ENCODE results near the gene FOXJ1. TPM values are rescaled to one million over a fixed set of nuclear protein-coding genes. Genes with fewer than 3 reads are reported as not detected.

The FOXJ1 gene
- total RNA-seq, 1 donor from 2014 or later, result 2.1 TPM

DNA sequence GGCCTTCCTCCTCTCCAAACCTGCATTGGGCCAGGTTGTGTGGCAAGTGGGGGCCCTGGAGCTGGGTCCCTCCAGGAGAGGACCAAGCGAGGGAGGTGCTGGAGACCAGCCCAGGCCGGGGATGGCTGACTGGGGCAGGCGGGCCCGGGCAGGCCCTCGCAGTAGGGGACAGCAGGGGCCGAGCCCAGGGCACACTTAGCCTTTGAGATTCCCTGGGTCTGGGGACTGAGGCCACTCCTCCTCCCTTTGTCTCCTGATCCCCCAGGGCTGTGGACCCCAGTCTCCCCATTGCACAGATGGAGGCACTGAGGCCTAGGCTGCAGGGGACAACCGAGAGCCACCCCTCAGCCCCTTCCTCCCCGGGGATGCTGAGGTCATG lies 5.2 kb downstream of the FOXJ1 start:
- Mint-ChIP-seq H3K4me3 (ENCODE audit: unreplicated experiment) (no peak overlapping the region), H3K27ac (ENCODE audit: unreplicated experiment) (no peak overlapping the region), H3K9me3 (ENCODE audit: unreplicated experiment) (no peaks in the 10 kb centered on the region), H3K4me1 (ENCODE audit: unreplicated experiment) (peaks cover 35% of the 10 kb centered on the region), H3K27me3 (ENCODE audit: unreplicated experiment) (peaks cover 19% of the 10 kb centered on the region), H3K36me3 (ENCODE audit: low read depth, unreplicated experiment) (peaks cover 4% of the 10 kb centered on the region)
- TF ChIP-seq, protein P1, sequence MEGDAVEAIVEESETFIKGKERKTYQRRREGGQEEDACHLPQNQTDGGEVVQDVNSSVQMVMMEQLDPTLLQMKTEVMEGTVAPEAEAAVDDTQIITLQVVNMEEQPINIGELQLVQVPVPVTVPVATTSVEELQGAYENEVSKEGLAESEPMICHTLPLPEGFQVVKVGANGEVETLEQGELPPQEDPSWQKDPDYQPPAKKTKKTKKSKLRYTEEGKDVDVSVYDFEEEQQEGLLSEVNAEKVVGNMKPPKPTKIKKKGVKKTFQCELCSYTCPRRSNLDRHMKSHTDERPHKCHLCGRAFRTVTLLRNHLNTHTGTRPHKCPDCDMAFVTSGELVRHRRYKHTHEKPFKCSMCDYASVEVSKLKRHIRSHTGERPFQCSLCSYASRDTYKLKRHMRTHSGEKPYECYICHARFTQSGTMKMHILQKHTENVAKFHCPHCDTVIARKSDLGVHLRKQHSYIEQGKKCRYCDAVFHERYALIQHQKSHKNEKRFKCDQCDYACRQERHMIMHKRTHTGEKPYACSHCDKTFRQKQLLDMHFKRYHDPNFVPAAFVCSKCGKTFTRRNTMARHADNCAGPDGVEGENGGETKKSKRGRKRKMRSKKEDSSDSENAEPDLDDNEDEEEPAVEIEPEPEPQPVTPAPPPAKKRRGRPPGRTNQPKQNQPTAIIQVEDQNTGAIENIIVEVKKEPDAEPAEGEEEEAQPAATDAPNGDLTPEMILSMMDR (IDR thresholded peaks at IDR 0.05; ENCODE audit: unreplicated experiment), result no peak
- no peak for DNase-seq (ENCODE audit: low spot score)

DNA sequence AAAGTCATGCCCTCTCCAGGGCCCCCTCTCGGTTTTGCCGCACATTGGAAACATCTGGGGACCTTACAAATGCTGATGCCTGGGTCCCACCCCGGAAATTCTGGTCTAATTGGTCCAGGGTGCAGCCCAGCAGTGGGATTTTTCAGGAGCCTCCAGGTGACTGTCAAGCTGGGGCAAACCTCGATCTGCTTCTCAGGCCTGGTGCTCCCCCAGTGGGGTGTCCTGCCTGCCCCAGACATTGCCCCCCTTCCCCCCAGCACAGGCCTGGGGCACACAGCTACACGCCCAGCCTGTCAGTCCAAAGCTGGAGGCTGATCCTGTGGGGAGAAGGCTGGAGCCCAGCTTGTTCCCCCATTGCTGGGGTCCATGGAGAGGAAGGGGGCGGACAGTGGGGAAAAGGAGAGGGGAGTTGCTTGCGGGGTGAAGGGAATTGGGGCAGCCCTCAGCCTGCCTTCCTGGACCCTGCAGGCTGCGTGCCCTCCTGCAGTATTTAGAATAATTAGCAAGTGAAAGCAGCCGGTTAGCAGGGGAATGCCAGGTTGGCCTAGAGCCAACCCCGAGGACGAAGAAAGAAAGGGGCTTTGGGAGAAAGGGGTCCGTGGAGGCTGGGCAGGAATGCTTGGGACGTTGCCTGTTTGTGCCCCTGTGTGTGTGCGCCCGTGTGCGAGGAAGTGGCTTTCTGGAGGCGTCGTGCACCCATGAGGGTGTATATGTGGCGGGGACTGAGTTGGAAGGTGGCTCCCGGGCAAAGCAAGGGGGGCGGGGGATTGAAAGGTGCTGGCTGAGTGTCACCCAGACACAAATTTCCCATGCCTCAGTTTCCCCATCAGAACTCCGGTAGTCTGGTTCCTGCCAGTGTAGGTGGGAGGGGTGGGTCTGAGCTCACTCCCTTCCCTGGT lies 5.9 kb downstream of the FOXJ1 start:
- TF ChIP-seq, protein P1 (IDR thresholded peaks at IDR 0.05; ENCODE audit: unreplicated experiment), result no peak
- no peaks in the 10 kb centered on the region for H3K9me3 Mint-ChIP-seq (ENCODE audit: unreplicated experiment)
- DNase-seq (ENCODE audit: low spot score), result no peak
- H3K36me3 Mint-ChIP-seq (ENCODE audit: low read depth, unreplicated experiment), result peaks cover 4% of the 10 kb centered on the region
- H3K27me3 Mint-ChIP-seq (ENCODE audit: unreplicated experiment), result peaks cover 20% of the 10 kb centered on the region
- H3K4me3 Mint-ChIP-seq (ENCODE audit: unreplicated experiment), result peak overlapping the region; percentile 18
- H3K27ac Mint-ChIP-seq (ENCODE audit: unreplicated experiment), result no peak overlapping the region
- H3K4me1 Mint-ChIP-seq (ENCODE audit: unreplicated experiment), result peaks cover 35% of the 10 kb centered on the region

DNA sequence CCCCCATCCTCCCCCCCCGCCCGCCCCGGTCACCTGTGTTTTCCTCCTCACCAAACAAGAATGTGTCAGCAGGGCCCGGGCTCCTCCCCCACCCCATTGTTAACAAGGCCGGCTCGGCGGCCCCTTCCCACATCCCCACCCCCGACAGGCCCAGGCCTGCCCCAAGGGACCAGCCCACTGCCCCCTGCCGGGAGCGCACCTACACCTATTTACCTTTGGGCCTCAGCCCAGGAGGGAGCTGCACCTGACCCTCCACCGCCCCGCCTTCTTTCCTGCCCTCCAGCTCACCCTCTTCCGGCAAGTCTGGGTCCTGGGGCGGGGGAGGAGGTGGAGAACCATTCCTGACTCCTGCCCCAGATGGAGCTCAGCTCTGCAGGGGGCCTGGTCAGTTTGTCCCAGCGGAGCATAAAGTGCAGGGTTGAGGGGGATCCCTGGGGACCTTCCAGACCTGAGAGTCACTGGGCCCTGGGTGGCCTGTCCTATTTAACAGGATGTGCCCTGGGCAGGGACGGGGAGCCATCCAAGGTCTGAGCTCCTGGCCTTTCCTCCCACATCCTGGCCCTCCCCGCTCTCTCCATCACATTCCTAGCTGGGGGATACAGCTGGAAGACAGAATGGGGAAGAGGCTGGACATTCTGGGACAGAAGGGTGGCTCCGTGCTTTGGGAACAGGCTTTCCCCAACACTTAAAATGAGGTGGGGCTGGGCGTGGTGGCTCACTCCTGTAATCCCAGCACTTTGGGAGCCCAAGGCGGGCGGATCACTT lies 8.3 kb downstream of the FOXJ1 start:
- peaks cover 17% of the 10 kb centered on the region for H3K27me3 Mint-ChIP-seq (ENCODE audit: unreplicated experiment)
- H3K9me3 Mint-ChIP-seq (ENCODE audit: unreplicated experiment), result no peaks in the 10 kb centered on the region

DNA sequence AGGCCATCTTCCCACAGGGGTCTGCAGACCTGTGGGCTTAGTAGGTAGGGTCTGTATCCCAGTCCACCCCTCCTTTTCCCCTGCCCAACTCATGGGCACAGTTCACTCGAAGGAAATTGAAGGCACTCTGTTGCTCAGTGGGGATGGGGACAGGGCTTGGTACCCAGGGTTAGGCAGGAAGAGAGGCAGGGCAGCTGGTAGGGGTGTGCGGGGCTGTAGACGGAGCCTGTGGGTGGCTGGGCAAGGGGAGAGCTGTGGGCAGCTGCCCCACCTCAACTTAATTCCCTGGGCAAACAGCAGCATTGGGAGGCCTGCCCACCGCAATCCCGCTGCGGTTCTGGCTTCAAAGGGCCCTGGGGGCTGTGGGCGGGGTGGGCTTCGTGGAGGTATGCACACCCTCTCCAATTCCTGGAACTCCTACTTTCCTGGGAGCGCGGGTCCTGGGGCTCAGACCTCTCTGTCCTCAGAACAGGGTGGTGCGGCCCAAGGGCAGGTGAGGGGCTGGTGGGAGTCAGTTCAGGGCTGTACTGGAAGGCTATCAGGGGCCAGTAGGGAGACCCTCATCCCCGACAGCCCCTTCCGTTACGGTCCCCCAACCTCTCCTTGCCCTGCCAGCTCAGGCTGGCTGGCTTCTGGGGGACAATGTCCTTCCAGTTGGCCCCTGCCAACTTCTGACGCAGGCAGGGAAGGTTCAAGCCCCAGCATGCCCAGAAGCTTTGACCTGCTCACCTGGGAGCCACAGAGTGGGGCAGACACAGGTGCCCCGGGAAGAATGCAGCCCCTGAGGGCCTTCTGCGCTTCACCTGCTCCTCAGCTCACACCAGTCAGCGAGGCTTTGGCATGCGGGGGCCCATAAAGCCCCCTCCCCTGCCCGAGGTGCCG lies 9.1 kb downstream of the FOXJ1 start:
- TF ChIP-seq, protein P1 (IDR thresholded peaks at IDR 0.05; ENCODE audit: unreplicated experiment), result no peak

More for the DNA sequence above, 8.3 kb downstream of the FOXJ1 start:
- no peak overlapping the region for H3K4me3 Mint-ChIP-seq (ENCODE audit: unreplicated experiment)
- peaks cover under 1% of the 10 kb centered on the region for H3K36me3 Mint-ChIP-seq (ENCODE audit: low read depth, unreplicated experiment)
- DNase-seq (ENCODE audit: low spot score), result no peak
- H3K27ac Mint-ChIP-seq (ENCODE audit: unreplicated experiment), result no peak overlapping the region
- peaks cover 22% of the 10 kb centered on the region for H3K4me1 Mint-ChIP-seq (ENCODE audit: unreplicated experiment)
- TF ChIP-seq, protein P1 (IDR thresholded peaks at IDR 0.05; ENCODE audit: unreplicated experiment), result no peak

More for the DNA sequence above, 9.1 kb downstream of the FOXJ1 start:
- H3K4me3 Mint-ChIP-seq (ENCODE audit: unreplicated experiment), result no peak overlapping the region
- H3K9me3 Mint-ChIP-seq (ENCODE audit: unreplicated experiment), result no peaks in the 10 kb centered on the region
- no peak overlapping the region for H3K27ac Mint-ChIP-seq (ENCODE audit: unreplicated experiment)
- peaks cover 17% of the 10 kb centered on the region for H3K27me3 Mint-ChIP-seq (ENCODE audit: unreplicated experiment)
- no peaks in the 10 kb centered on the region for H3K36me3 Mint-ChIP-seq (ENCODE audit: low read depth, unreplicated experiment)
- DNase-seq (ENCODE audit: low spot score), result no peak
- peaks cover 26% of the 10 kb centered on the region for H3K4me1 Mint-ChIP-seq (ENCODE audit: unreplicated experiment)
